ENCODE measurements around the gene DLG2. TPM values are rescaled to one million over a fixed set of nuclear protein-coding genes. Genes with fewer than 3 reads are reported as not detected.
"Not testable (repeated sequence)": the region's sequence is repeated elsewhere in the genome, so short reads cannot be mapped to it uniquely, and the experiment has no call there.

The DLG2 gene
- total RNA-seq, 1 donor from 2014 or later = 1.8 TPM

DNA sequence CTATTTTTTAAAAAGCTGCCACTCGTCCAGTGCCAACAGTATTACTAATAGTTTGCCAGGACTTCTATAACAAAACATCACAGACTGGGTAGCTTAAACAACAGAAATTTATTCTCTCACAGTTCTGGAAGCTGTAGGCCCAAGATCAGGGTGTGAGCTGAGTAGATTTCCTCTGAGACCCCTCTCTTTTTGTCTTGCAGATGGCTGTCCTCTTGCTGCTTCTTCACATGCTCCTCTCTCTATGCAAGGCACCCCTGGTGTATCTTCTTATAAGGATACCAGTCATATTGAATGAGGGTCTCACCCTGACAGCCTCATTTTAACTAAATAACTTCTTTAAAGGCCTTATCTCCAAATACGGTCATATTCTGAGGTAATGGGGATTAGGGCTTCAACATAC is 390.9 kb downstream of the DLG2 start:
- no peak for FAIRE-seq
- no peaks in the 10 kb centered on the region for H3K9me3 ChIP-seq (ENCODE audit: insufficient read depth, low read depth, low read length)

DNA sequence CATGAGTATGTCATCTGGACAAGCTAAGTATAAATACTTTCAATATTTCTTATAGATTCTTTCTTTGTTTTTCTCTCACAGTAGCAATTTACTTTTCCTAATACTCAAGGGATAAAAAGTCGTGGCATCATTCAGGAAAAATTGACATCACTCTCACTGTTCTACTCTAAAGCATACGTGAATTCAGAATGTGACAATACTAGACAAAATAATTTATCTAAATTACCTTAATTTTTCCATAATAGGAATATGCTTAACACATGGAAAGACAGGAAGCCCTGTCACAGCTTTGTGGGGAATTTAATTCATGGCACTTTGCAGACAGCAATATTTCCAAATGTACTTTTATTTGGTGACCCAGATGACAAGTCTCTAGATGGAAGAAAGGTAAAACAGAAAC is 394.6 kb downstream of the DLG2 start:
- H3K4me3 Mint-ChIP-seq (ENCODE audit: unreplicated experiment) = no peak overlapping the region
- no peaks in the 10 kb centered on the region for H3K36me3 Mint-ChIP-seq (ENCODE audit: low read depth, unreplicated experiment)

More for the DNA sequence above, 390.9 kb downstream of the DLG2 start:
- Mint-ChIP-seq H3K27ac (ENCODE audit: unreplicated experiment) (no peak overlapping the region), H3K27me3 (ENCODE audit: low read depth, unreplicated experiment) (no peaks in the 10 kb centered on the region), H3K9me3 (ENCODE audit: unreplicated experiment) (no peaks in the 10 kb centered on the region), H3K4me1 (ENCODE audit: low read depth, unreplicated experiment) (no peaks in the 10 kb centered on the region), H3K36me3 (ENCODE audit: low read depth, unreplicated experiment) (no peaks in the 10 kb centered on the region), H3K4me3 (ENCODE audit: unreplicated experiment) (no peak overlapping the region)
- TF ChIP-seq, protein P1, sequence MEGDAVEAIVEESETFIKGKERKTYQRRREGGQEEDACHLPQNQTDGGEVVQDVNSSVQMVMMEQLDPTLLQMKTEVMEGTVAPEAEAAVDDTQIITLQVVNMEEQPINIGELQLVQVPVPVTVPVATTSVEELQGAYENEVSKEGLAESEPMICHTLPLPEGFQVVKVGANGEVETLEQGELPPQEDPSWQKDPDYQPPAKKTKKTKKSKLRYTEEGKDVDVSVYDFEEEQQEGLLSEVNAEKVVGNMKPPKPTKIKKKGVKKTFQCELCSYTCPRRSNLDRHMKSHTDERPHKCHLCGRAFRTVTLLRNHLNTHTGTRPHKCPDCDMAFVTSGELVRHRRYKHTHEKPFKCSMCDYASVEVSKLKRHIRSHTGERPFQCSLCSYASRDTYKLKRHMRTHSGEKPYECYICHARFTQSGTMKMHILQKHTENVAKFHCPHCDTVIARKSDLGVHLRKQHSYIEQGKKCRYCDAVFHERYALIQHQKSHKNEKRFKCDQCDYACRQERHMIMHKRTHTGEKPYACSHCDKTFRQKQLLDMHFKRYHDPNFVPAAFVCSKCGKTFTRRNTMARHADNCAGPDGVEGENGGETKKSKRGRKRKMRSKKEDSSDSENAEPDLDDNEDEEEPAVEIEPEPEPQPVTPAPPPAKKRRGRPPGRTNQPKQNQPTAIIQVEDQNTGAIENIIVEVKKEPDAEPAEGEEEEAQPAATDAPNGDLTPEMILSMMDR (IDR thresholded peaks at IDR 0.05; ENCODE audit: insufficient read depth, low read depth, low read length) = no peak
- no peak for TF ChIP-seq EZH2 (IDR thresholded peaks at IDR 0.05; ENCODE audit: insufficient read depth, low read length)
- Histone ChIP-seq H2AFZ (ENCODE audit: low read depth, low read length) (no peak overlapping the region), H3K4me2 (ENCODE audit: low read length) (no peak overlapping the region), H4K20me1 (ENCODE audit: insufficient read depth, low read length) (no peaks in the 10 kb centered on the region), H3K79me2 (ENCODE audit: insufficient read depth, low read length) (no peaks in the 10 kb centered on the region), H3K4me1 (ENCODE audit: insufficient read depth, low read length) (no peaks in the 10 kb centered on the region), H3K27me3 (ENCODE audit: insufficient read depth, low read length) (no peaks in the 10 kb centered on the region), H3K4me3 (ENCODE audit: insufficient read depth, low read depth, low read length) (no peak overlapping the region), H3K36me3 (ENCODE audit: insufficient read depth, low read length) (no peaks in the 10 kb centered on the region), H3K27ac (ENCODE audit: low read depth, low read length) (no peak overlapping the region), H3K9ac (ENCODE audit: low read length) (no peak overlapping the region)
- no peak for DNase-seq (ENCODE audit: low read depth)

DNA sequence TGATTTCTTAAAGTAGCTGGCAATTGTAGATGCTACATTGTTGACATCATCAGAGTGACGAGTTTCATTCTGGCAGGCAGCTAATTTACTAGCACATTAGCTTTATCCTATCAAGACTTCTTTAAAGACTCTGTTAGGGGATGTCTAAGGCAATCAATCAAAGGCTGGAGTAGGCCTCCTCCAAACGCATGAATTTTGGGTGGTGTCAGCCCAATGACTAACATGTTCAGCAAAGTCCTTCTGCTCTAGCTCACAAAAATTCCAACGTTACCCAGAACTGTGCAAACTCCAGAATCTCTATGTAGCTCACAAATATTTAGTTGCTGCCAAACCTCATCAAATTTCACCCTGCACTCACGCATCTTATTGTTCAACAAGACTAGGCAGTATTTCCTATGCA is 395.6 kb downstream of the DLG2 start:
- Mint-ChIP-seq H3K9me3 (ENCODE audit: unreplicated experiment) (no peaks in the 10 kb centered on the region), H3K27me3 (ENCODE audit: low read depth, unreplicated experiment) (no peaks in the 10 kb centered on the region), H3K27ac (ENCODE audit: unreplicated experiment) (no peak overlapping the region), H3K4me1 (ENCODE audit: low read depth, unreplicated experiment) (no peaks in the 10 kb centered on the region), H3K36me3 (ENCODE audit: low read depth, unreplicated experiment) (no peaks in the 10 kb centered on the region), H3K4me3 (ENCODE audit: unreplicated experiment) (no peak overlapping the region)
- Histone ChIP-seq H3K9ac (ENCODE audit: low read length) (no peak overlapping the region), H3K4me3 (ENCODE audit: insufficient read depth, low read depth, low read length) (no peak overlapping the region), H3K36me3 (ENCODE audit: insufficient read depth, low read length) (no peaks in the 10 kb centered on the region), H2AFZ (ENCODE audit: low read depth, low read length) (no peak overlapping the region), H4K20me1 (ENCODE audit: insufficient read depth, low read length) (no peaks in the 10 kb centered on the region), H3K27ac (ENCODE audit: low read depth, low read length) (no peak overlapping the region), H3K27me3 (ENCODE audit: insufficient read depth, low read length) (no peaks in the 10 kb centered on the region), H3K79me2 (ENCODE audit: insufficient read depth, low read length) (no peaks in the 10 kb centered on the region), H3K9me3 (ENCODE audit: insufficient read depth, low read depth, low read length) (no peaks in the 10 kb centered on the region), H3K4me1 (ENCODE audit: insufficient read depth, low read length) (no peaks in the 10 kb centered on the region), H3K4me2 (ENCODE audit: low read length) (no peak overlapping the region)
- FAIRE-seq (no peak), DNase-seq (ENCODE audit: low read depth) (no peak)
- no peak for TF ChIP-seq EZH2 (IDR thresholded peaks at IDR 0.05; ENCODE audit: insufficient read depth, low read length)
- TF ChIP-seq, protein P1 (IDR thresholded peaks at IDR 0.05; ENCODE audit: insufficient read depth, low read depth, low read length) = no peak

More for the DNA sequence above, 394.6 kb downstream of the DLG2 start:
- Mint-ChIP-seq H3K9me3 (ENCODE audit: unreplicated experiment) (no peaks in the 10 kb centered on the region), H3K27me3 (ENCODE audit: low read depth, unreplicated experiment) (no peaks in the 10 kb centered on the region), H3K4me1 (ENCODE audit: low read depth, unreplicated experiment) (no peaks in the 10 kb centered on the region), H3K27ac (ENCODE audit: unreplicated experiment) (no peak overlapping the region)
- DNase-seq (ENCODE audit: low read depth) = no peak
- H3K27me3 ChIP-seq (ENCODE audit: insufficient read depth, low read length) = no peaks in the 10 kb centered on the region
- no peak overlapping the region for H2AFZ ChIP-seq (ENCODE audit: low read depth, low read length)
- H4K20me1 ChIP-seq (ENCODE audit: insufficient read depth, low read length) = no peaks in the 10 kb centered on the region
- H3K9me3 ChIP-seq (ENCODE audit: insufficient read depth, low read depth, low read length) = no peaks in the 10 kb centered on the region
- no peak overlapping the region for H3K9ac ChIP-seq (ENCODE audit: low read length)
- TF ChIP-seq, protein P1 (IDR thresholded peaks at IDR 0.05; ENCODE audit: insufficient read depth, low read depth, low read length) = no peak
- TF ChIP-seq EZH2 (IDR thresholded peaks at IDR 0.05; ENCODE audit: insufficient read depth, low read length) = no peak
- no peaks in the 10 kb centered on the region for H3K36me3 ChIP-seq (ENCODE audit: insufficient read depth, low read length)
- no peak overlapping the region for H3K27ac ChIP-seq (ENCODE audit: low read depth, low read length)
- no peak overlapping the region for H3K4me3 ChIP-seq (ENCODE audit: insufficient read depth, low read depth, low read length)
- H3K4me2 ChIP-seq (ENCODE audit: low read length) = no peak overlapping the region
- no peaks in the 10 kb centered on the region for H3K79me2 ChIP-seq (ENCODE audit: insufficient read depth, low read length)
- no peak for FAIRE-seq
- no peaks in the 10 kb centered on the region for H3K4me1 ChIP-seq (ENCODE audit: insufficient read depth, low read length)

DNA sequence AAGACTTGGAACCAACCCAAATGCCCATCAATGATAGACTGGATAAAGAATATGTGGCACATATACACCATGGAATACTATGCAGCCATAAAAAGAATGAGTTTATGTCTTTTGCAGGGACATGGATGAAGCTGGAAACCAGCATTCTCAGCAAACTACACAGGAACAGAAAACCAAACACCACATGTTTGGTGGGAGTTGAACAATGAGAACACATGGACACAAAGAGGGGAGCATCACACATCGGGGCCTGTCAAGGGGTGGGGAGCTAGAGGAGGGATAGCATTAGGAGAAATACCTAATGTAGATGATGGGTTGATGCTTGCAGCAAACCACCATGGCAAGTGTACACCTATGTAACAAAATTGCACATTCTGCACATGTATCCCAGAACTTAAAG is 397.4 kb downstream of the DLG2 start:
- H3K27ac ChIP-seq (ENCODE audit: low read depth, low read length); H3K4me2 ChIP-seq (ENCODE audit: low read length); H3K4me3 Mint-ChIP-seq (ENCODE audit: unreplicated experiment); H3K27me3 Mint-ChIP-seq (ENCODE audit: low read depth, unreplicated experiment); H3K27me3 ChIP-seq (ENCODE audit: insufficient read depth, low read length); FAIRE-seq; H4K20me1 ChIP-seq (ENCODE audit: insufficient read depth, low read length); DNase-seq (ENCODE audit: low read depth); H3K9me3 Mint-ChIP-seq (ENCODE audit: unreplicated experiment); H3K36me3 ChIP-seq (ENCODE audit: insufficient read depth, low read length); H3K4me1 ChIP-seq (ENCODE audit: insufficient read depth, low read length); H3K79me2 ChIP-seq (ENCODE audit: insufficient read depth, low read length); H3K4me3 ChIP-seq (ENCODE audit: insufficient read depth, low read depth, low read length); H3K27ac Mint-ChIP-seq (ENCODE audit: unreplicated experiment); H3K36me3 Mint-ChIP-seq (ENCODE audit: low read depth, unreplicated experiment); H3K9me3 ChIP-seq (ENCODE audit: insufficient read depth, low read depth, low read length); H2AFZ ChIP-seq (ENCODE audit: low read depth, low read length); H3K9ac ChIP-seq (ENCODE audit: low read length); H3K4me1 Mint-ChIP-seq (ENCODE audit: low read depth, unreplicated experiment): not testable (repeated sequence)
